Glutamatergic neuron (in vitro differentiated cells): ENCODE results near the gene MYO1D. TPM values are rescaled to one million over a fixed set of nuclear protein-coding genes. Genes with fewer than 3 reads are reported as not detected.

Experiments
- DNase-seq: peaks from one replicate; pipeline ENCODE4 v3.0.0; 2022
- H3K27ac Mint-ChIP-seq: one replicate; pipeline ENCODE4 v1.8.0; 2020; ENCODE audit warnings: mild to moderate bottlenecking, mixed read lengths, inconsistent platforms; ENCODE audit not compliant: unreplicated experiment
- H3K27me3 Mint-ChIP-seq: one replicate; pipeline ENCODE4 v1.8.0; 2020; ENCODE audit warnings: mild to moderate bottlenecking, moderate library complexity, mixed read lengths, inconsistent platforms; ENCODE audit not compliant: unreplicated experiment
- H3K36me3 Mint-ChIP-seq: one replicate; pipeline ENCODE4 v1.8.0; 2020; ENCODE audit warnings: mild to moderate bottlenecking, mixed read lengths, inconsistent platforms; ENCODE audit not compliant: unreplicated experiment
- H3K4me1 Mint-ChIP-seq: one replicate; pipeline ENCODE4 v1.8.0; 2020; ENCODE audit warnings: mild to moderate bottlenecking, low read depth, mixed read lengths, inconsistent platforms; ENCODE audit not compliant: unreplicated experiment
- H3K4me3 Mint-ChIP-seq: one replicate; pipeline ENCODE4 v1.8.0; 2020; ENCODE audit warnings: mild to moderate bottlenecking, mixed read lengths, inconsistent platforms; ENCODE audit not compliant: unreplicated experiment
- H3K9me3 Mint-ChIP-seq: one replicate; pipeline ENCODE4 v1.8.0; 2020; ENCODE audit warnings: mild to moderate bottlenecking, moderate library complexity, mixed read lengths, inconsistent platforms; ENCODE audit not compliant: unreplicated experiment
- CTCF ChIP-seq: fragments of 200-600 bp; sonication (generic); IDR thresholded peaks from one replicate; pipeline ENCODE4 v1.5.0; 2021; ENCODE audit not compliant: partially characterized antibody, unreplicated experiment
- total RNA-seq: library from RNA; stranded (reverse); fragmentation: NEBNext Ultra II Directional; extraction: Animal tissue kit (Norgen Biotek cat#: 25700); gene quantifications from one replicate; pipeline ENCODE4 v1.2.1, GENCODE V29; 2021; ENCODE audit not compliant: unreplicated experiment

Gene MYO1D
- total RNA-seq, 1 donor from 2014 or later: 5.3 TPM

GRCh38 chr17:32588982-32589381 lies 287.9 kb downstream of the MYO1D start:
- Mint-ChIP-seq H3K27ac (no peak overlapping the region), H3K4me1 (peaks cover 15% of the 10 kb centered on the region), H3K4me3 (no peak overlapping the region), H3K9me3 (peaks cover 3% of the 10 kb centered on the region), H3K27me3 (no peaks in the 10 kb centered on the region), H3K36me3 (peaks cover 4% of the 10 kb centered on the region)
- no peak for DNase-seq
- TF ChIP-seq CTCF: peak; percentile 50

- Mint-ChIP-seq H3K4me3 (no peak overlapping the region), H3K27me3 (no peaks in the 10 kb centered on the region), H3K4me1 (peaks cover 13% of the 10 kb centered on the region), H3K27ac (no peak overlapping the region), H3K36me3 (peaks cover 8% of the 10 kb centered on the region), H3K9me3 (peaks cover 3% of the 10 kb centered on the region)
- TF ChIP-seq CTCF: no peak
- no peak for DNase-seq
Measured at GRCh38 chr17:32588135-32588534, 288.8 kb downstream of the MYO1D start.

DNA sequence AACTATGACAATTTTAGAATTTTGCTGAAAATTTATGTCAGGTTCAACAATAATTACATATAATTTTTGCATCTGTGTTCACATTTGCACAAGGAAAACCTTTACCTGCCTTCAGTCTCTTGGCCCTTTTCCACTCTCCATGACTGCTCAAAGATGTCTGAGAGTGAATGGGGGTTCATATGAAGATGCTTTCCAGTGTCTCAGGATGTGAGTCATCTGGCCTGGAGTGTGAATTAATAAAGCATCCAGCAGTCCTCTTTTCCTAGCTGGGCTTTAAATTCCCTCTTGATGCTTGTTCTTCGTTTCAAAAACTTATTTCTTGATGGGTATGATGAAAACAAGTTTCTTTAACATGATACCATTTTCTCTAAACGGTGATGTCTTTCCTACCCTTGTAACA lies 290.3 kb downstream of the MYO1D start:
- peaks cover 4% of the 10 kb centered on the region for H3K9me3 Mint-ChIP-seq
- H3K36me3 Mint-ChIP-seq: peaks cover 11% of the 10 kb centered on the region
- H3K27me3 Mint-ChIP-seq: no peaks in the 10 kb centered on the region

DNA sequence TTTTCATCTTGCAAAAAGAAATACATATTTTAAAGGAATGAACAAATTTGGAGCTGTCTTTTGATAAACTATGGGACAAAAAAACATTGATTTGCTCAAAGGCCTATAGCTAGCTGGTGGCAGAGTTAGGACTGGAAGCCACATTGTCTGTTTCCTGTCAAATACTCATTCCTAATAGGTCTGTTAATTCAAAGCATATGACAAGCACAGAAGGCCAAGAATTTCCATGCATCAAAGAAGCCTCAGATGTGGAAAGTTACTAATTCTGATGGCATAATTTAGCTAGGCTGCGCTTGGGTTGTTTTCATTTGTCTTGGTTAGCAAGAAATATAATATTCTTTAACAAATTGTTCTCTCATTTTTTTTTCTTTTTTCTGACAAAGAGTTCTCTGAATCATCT lies 292.1 kb downstream of the MYO1D start:
- no peak for DNase-seq
- no peak for TF ChIP-seq CTCF
- peaks cover 1% of the 10 kb centered on the region for H3K4me1 Mint-ChIP-seq
- H3K4me3 Mint-ChIP-seq: no peak overlapping the region
- H3K27ac Mint-ChIP-seq: no peak overlapping the region
- peaks cover 4% of the 10 kb centered on the region for H3K9me3 Mint-ChIP-seq
- no peaks in the 10 kb centered on the region for H3K27me3 Mint-ChIP-seq
- H3K36me3 Mint-ChIP-seq: peaks cover 16% of the 10 kb centered on the region

More for the DNA sequence above, 290.3 kb downstream of the MYO1D start:
- no peak for TF ChIP-seq CTCF
- no peak for DNase-seq
- peaks cover 9% of the 10 kb centered on the region for H3K4me1 Mint-ChIP-seq
- no peak overlapping the region for H3K4me3 Mint-ChIP-seq
- no peak overlapping the region for H3K27ac Mint-ChIP-seq

- Mint-ChIP-seq H3K27ac (no peak overlapping the region), H3K27me3 (no peaks in the 10 kb centered on the region), H3K9me3 (peaks cover 4% of the 10 kb centered on the region), H3K4me1 (no peaks in the 10 kb centered on the region), H3K4me3 (no peak overlapping the region), H3K36me3 (peaks cover 16% of the 10 kb centered on the region)
- no peak for TF ChIP-seq CTCF
- no peak for DNase-seq
Measured at GRCh38 chr17:32583053-32583452, 293.9 kb downstream of the MYO1D start.
